ENCODE results near the gene CTSF. TPM values are rescaled to one million over a fixed set of nuclear protein-coding genes. Genes with fewer than 3 reads are reported as not detected.
"Not testable (repeated sequence)": the region's sequence is repeated elsewhere in the genome, so short reads cannot be mapped to it uniquely, and the experiment has no call there.

CTSF gene
- total RNA-seq, 1 experiment from 2014 or later: 3.7 TPM

DNA sequence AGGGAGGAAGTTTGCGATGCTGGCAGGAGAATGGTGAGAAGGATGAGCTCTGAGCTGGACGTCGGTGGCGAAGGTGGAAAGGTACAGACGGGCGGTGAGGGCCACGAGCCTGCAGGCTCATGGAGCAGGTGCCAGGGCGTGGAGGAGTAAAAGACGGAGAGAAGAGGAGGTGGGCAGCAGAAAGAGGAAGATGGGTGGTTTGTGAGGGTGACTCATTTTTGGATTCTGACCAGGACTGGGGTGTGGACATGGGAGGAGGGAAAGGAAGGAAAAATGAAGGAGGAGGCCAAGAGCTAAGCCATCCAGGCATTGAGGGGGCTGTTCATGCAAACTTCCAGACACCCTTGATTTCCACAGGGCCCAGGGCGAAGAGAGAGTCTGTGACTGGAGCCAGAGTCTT is 26.0 kb downstream of the CTSF start:
- no peaks in the 10 kb centered on the region for H3K27me3 ChIP-seq (replicated peaks; ENCODE audit: insufficient read depth, low read depth, low read length, poor library complexity)
- H3K36me3 ChIP-seq (ENCODE audit: insufficient read depth, low read length, poor library complexity, severe bottlenecking): no peaks in the 10 kb centered on the region
- TF ChIP-seq EZH2 (IDR thresholded peaks at IDR 0.05; ENCODE audit: borderline replicate concordance, low read depth, low read length, poor library complexity, severe bottlenecking): no peak
- TF ChIP-seq, protein P1, sequence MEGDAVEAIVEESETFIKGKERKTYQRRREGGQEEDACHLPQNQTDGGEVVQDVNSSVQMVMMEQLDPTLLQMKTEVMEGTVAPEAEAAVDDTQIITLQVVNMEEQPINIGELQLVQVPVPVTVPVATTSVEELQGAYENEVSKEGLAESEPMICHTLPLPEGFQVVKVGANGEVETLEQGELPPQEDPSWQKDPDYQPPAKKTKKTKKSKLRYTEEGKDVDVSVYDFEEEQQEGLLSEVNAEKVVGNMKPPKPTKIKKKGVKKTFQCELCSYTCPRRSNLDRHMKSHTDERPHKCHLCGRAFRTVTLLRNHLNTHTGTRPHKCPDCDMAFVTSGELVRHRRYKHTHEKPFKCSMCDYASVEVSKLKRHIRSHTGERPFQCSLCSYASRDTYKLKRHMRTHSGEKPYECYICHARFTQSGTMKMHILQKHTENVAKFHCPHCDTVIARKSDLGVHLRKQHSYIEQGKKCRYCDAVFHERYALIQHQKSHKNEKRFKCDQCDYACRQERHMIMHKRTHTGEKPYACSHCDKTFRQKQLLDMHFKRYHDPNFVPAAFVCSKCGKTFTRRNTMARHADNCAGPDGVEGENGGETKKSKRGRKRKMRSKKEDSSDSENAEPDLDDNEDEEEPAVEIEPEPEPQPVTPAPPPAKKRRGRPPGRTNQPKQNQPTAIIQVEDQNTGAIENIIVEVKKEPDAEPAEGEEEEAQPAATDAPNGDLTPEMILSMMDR (conservative IDR thresholded peaks at IDR 0.05; ENCODE audit: low read depth, low read length): no peak
- ChIA-PET CTCF (no interaction called here), POLR2A (ENCODE audit: low non-redundant PET) (no interaction called here)
- H3K4me1 ChIP-seq (ENCODE audit: insufficient read depth, low read length, poor library complexity, severe bottlenecking): peaks cover 4% of the 10 kb centered on the region
- no TSS peak for BruUV-seq (replicated peaks)
- no peak for DNase-seq (ENCODE audit: low spot score)
- H3K4me3 ChIP-seq (ENCODE audit: low read depth, low read length, poor library complexity, severe bottlenecking): no peak overlapping the region
- no peak overlapping the region for H3K27ac ChIP-seq (ENCODE audit: low read depth, low read length, poor library complexity, severe bottlenecking)
- intact Hi-C loops (cut with micrococcal nuclease; ENCODE audit: unreplicated experiment): no loop called here
- no peaks in the 10 kb centered on the region for H3K9me3 ChIP-seq (ENCODE audit: low read depth, low read length, poor library complexity, severe bottlenecking)

DNA sequence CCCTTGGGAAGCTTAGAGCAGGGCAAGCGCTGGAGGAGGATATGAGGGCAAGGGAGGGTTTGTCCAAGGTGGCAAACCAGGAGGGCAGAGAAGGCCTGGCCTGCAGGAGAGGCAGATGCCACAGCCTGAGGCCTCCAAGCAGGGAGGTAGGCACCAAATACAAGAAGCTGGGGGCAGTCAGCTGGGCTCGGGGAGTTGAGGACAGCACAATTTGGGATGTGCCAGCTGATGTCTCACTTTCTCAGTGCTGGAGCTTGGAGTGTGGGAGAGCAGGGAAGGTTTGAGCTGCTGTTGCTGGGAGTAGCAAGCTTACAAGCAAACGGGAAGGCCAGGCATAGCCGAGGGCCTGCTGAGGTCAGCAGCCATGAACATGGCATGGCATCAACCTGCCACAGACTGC is 26.5 kb downstream of the CTSF start:
- no peak for DNase-seq (ENCODE audit: low spot score)
- ChIA-PET POLR2A (ENCODE audit: low non-redundant PET) (no interaction called here), CTCF (no interaction called here)
- peaks cover 4% of the 10 kb centered on the region for H3K4me1 ChIP-seq (ENCODE audit: insufficient read depth, low read length, poor library complexity, severe bottlenecking)
- no peak overlapping the region for H3K4me3 ChIP-seq (ENCODE audit: low read depth, low read length, poor library complexity, severe bottlenecking)
- TF ChIP-seq, protein P1 (conservative IDR thresholded peaks at IDR 0.05; ENCODE audit: low read depth, low read length): no peak
- TF ChIP-seq EZH2 (IDR thresholded peaks at IDR 0.05; ENCODE audit: borderline replicate concordance, low read depth, low read length, poor library complexity, severe bottlenecking): no peak
- H3K9me3 ChIP-seq (ENCODE audit: low read depth, low read length, poor library complexity, severe bottlenecking): no peaks in the 10 kb centered on the region
- H3K27ac ChIP-seq (ENCODE audit: low read depth, low read length, poor library complexity, severe bottlenecking): no peak overlapping the region
- intact Hi-C loops (cut with micrococcal nuclease; ENCODE audit: unreplicated experiment): no loop called here
- no peaks in the 10 kb centered on the region for H3K27me3 ChIP-seq (replicated peaks; ENCODE audit: insufficient read depth, low read depth, low read length, poor library complexity)
- H3K36me3 ChIP-seq (ENCODE audit: insufficient read depth, low read length, poor library complexity, severe bottlenecking): no peaks in the 10 kb centered on the region
- no TSS peak for BruUV-seq (replicated peaks)

DNA sequence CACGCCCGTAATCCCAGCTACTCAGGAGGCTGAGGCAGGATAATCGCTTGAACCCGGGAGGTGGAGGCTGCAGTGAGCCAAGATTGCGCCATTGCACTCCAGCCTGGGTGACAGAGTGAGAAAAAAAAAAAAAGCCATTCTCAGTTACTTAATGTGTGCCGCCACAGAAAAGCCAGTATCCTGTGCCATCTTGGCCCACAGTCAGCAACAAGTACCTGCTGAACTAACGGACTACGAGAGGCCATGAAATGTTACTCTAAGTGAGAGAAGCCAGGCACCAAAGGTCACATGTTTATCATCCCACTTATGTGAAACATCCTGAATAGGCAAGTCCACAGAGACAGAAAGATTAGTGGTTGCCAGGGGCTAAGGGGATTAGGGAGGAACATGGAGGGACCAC is 27.8 kb downstream of the CTSF start:
- H3K4me1 ChIP-seq (ENCODE audit: insufficient read depth, low read length, poor library complexity, severe bottlenecking); POLR2A ChIA-PET (ENCODE audit: low non-redundant PET); intact Hi-C loops (cut with micrococcal nuclease; ENCODE audit: unreplicated experiment); BruUV-seq (replicated peaks); H3K27ac ChIP-seq (ENCODE audit: low read depth, low read length, poor library complexity, severe bottlenecking); CTCF ChIA-PET; H3K4me3 ChIP-seq (ENCODE audit: low read depth, low read length, poor library complexity, severe bottlenecking); H3K36me3 ChIP-seq (ENCODE audit: insufficient read depth, low read length, poor library complexity, severe bottlenecking); DNase-seq (ENCODE audit: low spot score); H3K27me3 ChIP-seq (replicated peaks; ENCODE audit: insufficient read depth, low read depth, low read length, poor library complexity); H3K9me3 ChIP-seq (ENCODE audit: low read depth, low read length, poor library complexity, severe bottlenecking): not testable (repeated sequence)

DNA sequence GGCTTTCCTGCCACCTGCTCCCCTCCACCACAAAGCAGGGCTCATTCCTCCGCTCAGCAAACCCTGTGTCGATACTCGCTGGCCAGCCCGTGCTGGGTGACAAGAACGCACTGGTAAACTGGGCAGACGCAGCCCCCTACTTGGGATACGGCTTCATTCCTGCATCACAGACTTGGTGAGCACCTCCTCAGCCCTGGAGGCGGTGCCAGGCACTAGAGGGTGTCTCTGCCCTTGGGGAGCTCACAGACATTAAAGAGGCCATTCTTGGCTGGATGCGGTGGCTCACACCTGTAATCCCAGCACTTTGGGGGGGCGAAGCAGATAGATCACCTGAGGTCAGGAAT is 28.6 kb downstream of the CTSF start:
- no peaks in the 10 kb centered on the region for H3K27me3 ChIP-seq (replicated peaks; ENCODE audit: insufficient read depth, low read depth, low read length, poor library complexity)
- ChIA-PET CTCF (no interaction called here), POLR2A (ENCODE audit: low non-redundant PET) (no interaction called here)
- BruUV-seq (replicated peaks): no TSS peak
- intact Hi-C loops (cut with micrococcal nuclease; ENCODE audit: unreplicated experiment): no loop called here
- no peak overlapping the region for H3K4me3 ChIP-seq (ENCODE audit: low read depth, low read length, poor library complexity, severe bottlenecking)
- H3K9me3 ChIP-seq (ENCODE audit: low read depth, low read length, poor library complexity, severe bottlenecking): no peaks in the 10 kb centered on the region
- DNase-seq (ENCODE audit: low spot score): no peak
- no peak overlapping the region for H3K27ac ChIP-seq (ENCODE audit: low read depth, low read length, poor library complexity, severe bottlenecking)
- no peaks in the 10 kb centered on the region for H3K36me3 ChIP-seq (ENCODE audit: insufficient read depth, low read length, poor library complexity, severe bottlenecking)
- no peaks in the 10 kb centered on the region for H3K4me1 ChIP-seq (ENCODE audit: insufficient read depth, low read length, poor library complexity, severe bottlenecking)
- no peak for TF ChIP-seq EZH2 (IDR thresholded peaks at IDR 0.05; ENCODE audit: borderline replicate concordance, low read depth, low read length, poor library complexity, severe bottlenecking)
- TF ChIP-seq, protein P1 (conservative IDR thresholded peaks at IDR 0.05; ENCODE audit: low read depth, low read length): no peak
